ENCODE measurements around the gene RASL10A.
"Not testable (repeated sequence)": the region's sequence is repeated elsewhere in the genome, so short reads cannot be mapped to it uniquely, and the experiment has no call there.

DNA sequence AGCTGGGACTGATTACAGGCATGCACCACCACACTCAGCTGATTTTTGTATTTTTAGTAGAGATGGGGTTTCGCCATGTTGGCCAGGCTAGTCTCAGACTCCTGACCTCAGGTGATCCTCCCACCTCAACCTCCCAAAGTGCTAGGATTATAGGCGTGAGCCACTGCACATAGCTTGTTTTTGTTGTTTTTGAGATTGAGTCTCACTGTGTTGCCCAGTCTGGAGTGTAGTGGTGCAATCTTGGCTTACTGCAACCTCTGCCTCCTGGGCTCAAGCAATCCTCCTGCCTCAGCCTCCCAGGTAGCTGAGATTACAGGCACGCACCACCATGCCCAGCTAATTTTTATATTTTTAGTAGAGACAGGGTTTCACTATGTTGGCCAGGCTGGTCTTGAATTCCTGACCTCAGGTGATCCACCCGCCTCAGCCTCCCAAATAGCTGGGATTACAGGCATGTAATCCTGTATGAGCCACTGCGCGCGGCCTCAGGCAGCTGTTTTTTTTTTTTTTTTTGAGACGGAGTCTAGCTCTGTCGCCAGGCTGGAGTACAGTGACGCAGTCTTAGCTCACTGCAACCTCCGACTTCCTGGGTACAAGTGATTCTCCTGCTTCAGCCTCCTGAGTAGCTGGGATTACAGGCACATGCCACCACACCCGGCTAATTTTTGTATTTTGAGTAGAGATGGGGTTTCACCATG is 41.8 kb upstream of the RASL10A start:
- TF ChIP-seq EZH2phosphoT487 (IDR thresholded peaks at IDR 0.05; ENCODE audit: borderline replicate concordance, low read depth, low read length): not testable (repeated sequence)
- TF ChIP-seq, protein P1, sequence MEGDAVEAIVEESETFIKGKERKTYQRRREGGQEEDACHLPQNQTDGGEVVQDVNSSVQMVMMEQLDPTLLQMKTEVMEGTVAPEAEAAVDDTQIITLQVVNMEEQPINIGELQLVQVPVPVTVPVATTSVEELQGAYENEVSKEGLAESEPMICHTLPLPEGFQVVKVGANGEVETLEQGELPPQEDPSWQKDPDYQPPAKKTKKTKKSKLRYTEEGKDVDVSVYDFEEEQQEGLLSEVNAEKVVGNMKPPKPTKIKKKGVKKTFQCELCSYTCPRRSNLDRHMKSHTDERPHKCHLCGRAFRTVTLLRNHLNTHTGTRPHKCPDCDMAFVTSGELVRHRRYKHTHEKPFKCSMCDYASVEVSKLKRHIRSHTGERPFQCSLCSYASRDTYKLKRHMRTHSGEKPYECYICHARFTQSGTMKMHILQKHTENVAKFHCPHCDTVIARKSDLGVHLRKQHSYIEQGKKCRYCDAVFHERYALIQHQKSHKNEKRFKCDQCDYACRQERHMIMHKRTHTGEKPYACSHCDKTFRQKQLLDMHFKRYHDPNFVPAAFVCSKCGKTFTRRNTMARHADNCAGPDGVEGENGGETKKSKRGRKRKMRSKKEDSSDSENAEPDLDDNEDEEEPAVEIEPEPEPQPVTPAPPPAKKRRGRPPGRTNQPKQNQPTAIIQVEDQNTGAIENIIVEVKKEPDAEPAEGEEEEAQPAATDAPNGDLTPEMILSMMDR (conservative IDR thresholded peaks at IDR 0.05; ENCODE audit: low read length): not testable (repeated sequence)
